Brain microvascular endothelial cell (primary cell): ENCODE measurements around the gene GPR62.

Experiments
- DNase-seq: peaks from one replicate; pipeline ENCODE4 v3.0.0-alpha.2; 2020
- H3K27ac ChIP-seq: fragments of 250-450 bp; sonication (Bioruptor Pico); 2 replicates; pipeline ENCODE4 v1.5.1; 2020; ENCODE audit warnings: mild to moderate bottlenecking, moderate library complexity
- H3K27me3 ChIP-seq: fragments of 250-450 bp; sonication (Bioruptor Pico); replicated peaks from 2 replicates; pipeline ENCODE4 v1.5.1; 2020; ENCODE audit warnings: mild to moderate bottlenecking
- H3K36me3 ChIP-seq: fragments of 250-450 bp; sonication (Bioruptor Pico); replicated peaks from 2 replicates; pipeline ENCODE4 v1.5.1; 2020; ENCODE audit warnings: mild to moderate bottlenecking
- H3K4me3 ChIP-seq: 2 replicates; pipeline ENCODE4 v1.5.1; 2011; ENCODE audit warnings: low read depth, mild to moderate bottlenecking, control low read depth, low read length, moderate library complexity
- CTCF ChIP-seq: IDR thresholded peaks from 2 replicates; pipeline ENCODE4 v1.5.1; 2011; ENCODE audit warnings: low read depth, mild to moderate bottlenecking, moderate library complexity, low read length, control low read depth, inconsistent platforms; ENCODE audit errors: missing control alignments
- in situ Hi-C: cut with HindIII; loops from 2 replicates; pipeline ENCODE4 v1.10.0; 2017; ENCODE audit warnings: low sequenced_read_pairs, low pct_ligation_motif_present

Gene GPR62

GRCh38 chr3:51975852-51976549, 20.8 kb downstream of the GPR62 start:
- Histone ChIP-seq H3K27ac (no peak overlapping the region), H3K4me3 (peak overlapping the region; percentile 56), H3K36me3 (no peaks in the 10 kb centered on the region), H3K27me3 (no peaks in the 10 kb centered on the region)
- DNase-seq: peak; percentile 36
- in situ Hi-C loops: no loop called here
- peak; percentile 38 for TF ChIP-seq CTCF

GRCh38 chr3:51977446-51978142, 22.4 kb downstream of the GPR62 start:
- TF ChIP-seq CTCF: no peak
- no peak overlapping the region for H3K27ac ChIP-seq
- no peaks in the 10 kb centered on the region for H3K27me3 ChIP-seq
- no peak for DNase-seq
- no peak overlapping the region for H3K4me3 ChIP-seq
- in situ Hi-C loops: no loop called here
- no peaks in the 10 kb centered on the region for H3K36me3 ChIP-seq

GRCh38 chr3:51978143-51978502, 22.9 kb downstream of the GPR62 start:
- in situ Hi-C loops: no loop called here
- no peak for DNase-seq
- no peak overlapping the region for H3K27ac ChIP-seq
- H3K4me3 ChIP-seq: no peak overlapping the region
- no peaks in the 10 kb centered on the region for H3K27me3 ChIP-seq
- H3K36me3 ChIP-seq: no peaks in the 10 kb centered on the region
- no peak for TF ChIP-seq CTCF

GRCh38 chr3:51980253-51980652, 25.1 kb downstream of the GPR62 start:
- DNase-seq: no peak
- in situ Hi-C loops: no loop called here
- Histone ChIP-seq H3K27ac (no peak overlapping the region), H3K36me3 (no peaks in the 10 kb centered on the region), H3K27me3 (no peaks in the 10 kb centered on the region), H3K4me3 (no peak overlapping the region)
- no peak for TF ChIP-seq CTCF

- peak overlapping the region; percentile 87 for H3K27ac ChIP-seq
- in situ Hi-C loops: no loop called here
- DNase-seq: no peak
- H3K4me3 ChIP-seq: peak overlapping the region; percentile 70
- no peaks in the 10 kb centered on the region for H3K36me3 ChIP-seq
- TF ChIP-seq CTCF: peak; percentile 73
- no peaks in the 10 kb centered on the region for H3K27me3 ChIP-seq
Measured at GRCh38 chr3:51982352-51982837, 27.2 kb downstream of the GPR62 start.
